ENCODE measurements around the gene ZSWIM2. TPM values are rescaled to one million over a fixed set of nuclear protein-coding genes. Genes with fewer than 3 reads are reported as not detected.

ZSWIM2 gene
- total and polyA plus RNA-seq, 12 donors: 0.13 TPM; not detected in 11

DNA sequence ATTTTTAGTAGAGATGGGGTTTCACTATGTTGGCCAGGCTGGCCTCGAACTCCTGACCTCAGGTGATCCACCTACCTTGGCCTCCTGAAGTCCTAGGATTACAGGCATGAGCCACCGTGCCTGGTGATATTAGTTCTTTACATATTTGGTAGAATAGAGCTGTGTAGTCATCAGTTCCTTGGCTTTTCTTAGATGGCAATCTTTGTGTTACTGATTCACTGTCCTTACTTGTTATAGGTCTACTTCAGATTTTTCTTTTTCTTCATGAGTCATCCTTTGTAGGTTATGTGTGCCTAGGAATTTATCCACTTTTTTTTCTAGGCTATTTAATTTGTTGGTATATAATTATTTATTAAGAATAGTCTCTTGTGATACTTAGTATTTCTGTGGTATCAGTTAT, 30.3 kb upstream of the ZSWIM2 start:
- Histone ChIP-seq H3K27me3 (no peaks in the 10 kb centered on the region), H3K9me3 (replicated peaks in 1 of 3) (peaks cover 0 to 7% (median 5%) of the 10 kb centered on the region in 3 donors), H3K4me3 (no peak overlapping the region), H3K27ac (no peak overlapping the region), H3K4me1 (replicated peaks in 1 of 2) (no peaks in the 10 kb centered on the region), H3K36me3 (replicated peaks in 1 of 2) (no peaks in the 10 kb centered on the region)
- WGBS, 4 donors: 78 to 93% (median 91%) methylated on average over 2 of the region's 2 CpGs
- TF ChIP-seq POLR2A (IDR thresholded peaks at IDR 0.05) (no peak), CTCF (IDR thresholded peaks at IDR 0.05) (no peak)
- intact Hi-C loops (cut with DNase I): no loop called here
- no peak for DNase-seq

- H3K27me3 ChIP-seq: no peaks in the 10 kb centered on the region
- DNase-seq: no peak
- no peak overlapping the region for H3K27ac ChIP-seq
- no peaks in the 10 kb centered on the region for H3K36me3 ChIP-seq (replicated peaks in 1 of 2)
- WGBS, 4 donors: 65 to 84% (median 76%) methylated on average over 4 of the region's 4 CpGs
- TF ChIP-seq CTCF (IDR thresholded peaks at IDR 0.05): no peak
- no peak for TF ChIP-seq POLR2A (IDR thresholded peaks at IDR 0.05)
- H3K9me3 ChIP-seq (replicated peaks in 1 of 3): peaks cover 0 to 5% (median 0%) of the 10 kb centered on the region in 3 donors
- no peaks in the 10 kb centered on the region for H3K4me1 ChIP-seq (replicated peaks in 1 of 2)
- intact Hi-C loops (cut with DNase I): no loop called here
- no peak overlapping the region for H3K4me3 ChIP-seq
Observed at GRCh38 chr2:186874713-186875112, 25.7 kb upstream of the ZSWIM2 start.

DNA sequence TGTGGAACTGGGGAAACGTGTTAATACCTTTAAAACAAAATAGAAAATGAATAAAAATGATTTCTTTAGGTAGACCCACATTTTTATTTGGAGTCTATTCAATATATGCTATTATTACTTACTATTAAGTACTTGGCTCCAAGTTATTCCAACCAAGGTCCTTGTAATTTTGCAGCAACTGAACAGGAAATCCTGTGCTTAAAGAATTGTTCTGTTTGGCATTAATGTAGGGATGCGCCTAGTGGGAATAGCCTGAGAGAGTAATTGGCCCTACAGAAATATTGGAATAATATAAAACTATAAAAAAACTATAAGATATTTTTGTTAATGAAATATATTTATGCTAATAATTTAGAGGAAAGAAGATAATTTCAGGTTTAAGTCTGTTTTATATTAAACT, 22.9 kb upstream of the ZSWIM2 start:
- DNase-seq: no peak

GRCh38 chr2:186868344-186868743, 19.4 kb upstream of the ZSWIM2 start:
- Histone ChIP-seq H3K36me3 (replicated peaks in 1 of 2) (no peaks in the 10 kb centered on the region), H3K27ac (no peak overlapping the region), H3K4me1 (replicated peaks in 1 of 2) (no peaks in the 10 kb centered on the region), H3K27me3 (no peaks in the 10 kb centered on the region), H3K9me3 (replicated peaks in 1 of 3) (no peaks in the 10 kb centered on the region), H3K4me3 (no peak overlapping the region)
- WGBS, 4 donors: 33 to 51% (median 41%) methylated on average over 1 of the region's 1 CpG
- intact Hi-C loops (cut with DNase I): loop anchor here in 1 of 2 donors (10.0 kb wide), 1 partner anchor 586 kb away; no protein-coding TSS in a partner anchor
- TF ChIP-seq POLR2A (IDR thresholded peaks at IDR 0.05) (no peak), CTCF (IDR thresholded peaks at IDR 0.05) (no peak)
- no peak for DNase-seq

More for the DNA sequence above, 22.9 kb upstream of the ZSWIM2 start:
- Histone ChIP-seq H3K36me3 (replicated peaks in 1 of 2) (no peaks in the 10 kb centered on the region), H3K27ac (no peak overlapping the region), H3K9me3 (replicated peaks in 1 of 3) (no peaks in the 10 kb centered on the region), H3K27me3 (no peaks in the 10 kb centered on the region), H3K4me1 (replicated peaks in 1 of 2) (no peaks in the 10 kb centered on the region), H3K4me3 (no peak overlapping the region)
- 61 to 63% (median 62%) methylated on average over 2 of the region's 2 CpGs for WGBS, 4 donors
- intact Hi-C loops (cut with DNase I): no loop called here
- no peak for TF ChIP-seq CTCF (IDR thresholded peaks at IDR 0.05)
- TF ChIP-seq POLR2A (IDR thresholded peaks at IDR 0.05): no peak

All from adrenal gland (tissue), 12 donors.